ENCODE results near the gene ARHGAP8. TPM values are rescaled to one million over a fixed set of nuclear protein-coding genes. Genes with fewer than 3 reads are reported as not detected.

ARHGAP8 gene
- total RNA-seq, 2 experiments from 2014 or later, result 5.7 to 6.3 TPM

GRCh38 chr22:44816141-44816540 lies 63.8 kb downstream of the ARHGAP8 start:
- no peak for ATAC-seq (ENCODE audit: poor library complexity)
- H3K27ac Mint-ChIP-seq, result no peak overlapping the region
- ChIA-PET POLR2A (no interaction called here), CTCF (no interaction called here)
- peaks cover 2% of the 10 kb centered on the region for H3K27me3 Mint-ChIP-seq
- no peaks in the 10 kb centered on the region for H3K4me1 Mint-ChIP-seq (ENCODE audit: low read depth)
- no peak for TF ChIP-seq CTCF (IDR thresholded peaks at IDR 0.05)
- Histone ChIP-seq H3K9me3 (ENCODE audit: control insufficient read depth in 1 of 2, insufficient read depth in 1 of 2, low read length in 2 of 2) (no peaks in the 10 kb centered on the region), H3K27ac (ENCODE audit: low read depth in 1 of 2, low read length in 2 of 2) (no peak overlapping the region), H3K4me3 (ENCODE audit: low read length) (no peak overlapping the region), H3K4me1 (ENCODE audit: insufficient read depth, low read length) (peaks cover 5% of the 10 kb centered on the region), H3K27me3 (ENCODE audit: control insufficient read depth in 1 of 2, insufficient read depth in 2 of 2, low read length in 2 of 2) (no peaks in the 10 kb centered on the region), H3K36me3 (ENCODE audit: insufficient read depth, low read length) (no peaks in the 10 kb centered on the region)
- H3K36me3 Mint-ChIP-seq (ENCODE audit: low read depth), result no peaks in the 10 kb centered on the region
- no peaks in the 10 kb centered on the region for H3K9me3 Mint-ChIP-seq
- intact Hi-C loops (cut with DNase I, micrococcal nuclease), result no loop called here
- no peak overlapping the region for H3K4me3 Mint-ChIP-seq
- DNase-seq, result no peak

- Mint-ChIP-seq H3K4me3 (no peak overlapping the region), H3K4me1 (ENCODE audit: low read depth) (no peaks in the 10 kb centered on the region), H3K27ac (no peak overlapping the region), H3K27me3 (peaks cover 5% of the 10 kb centered on the region), H3K9me3 (no peaks in the 10 kb centered on the region), H3K36me3 (ENCODE audit: low read depth) (no peaks in the 10 kb centered on the region)
- Histone ChIP-seq H3K9me3 (ENCODE audit: control insufficient read depth in 1 of 2, insufficient read depth in 1 of 2, low read length in 2 of 2) (no peaks in the 10 kb centered on the region), H3K27me3 (ENCODE audit: control insufficient read depth in 1 of 2, insufficient read depth in 2 of 2, low read length in 2 of 2) (no peaks in the 10 kb centered on the region), H3K36me3 (ENCODE audit: insufficient read depth, low read length) (no peaks in the 10 kb centered on the region), H3K4me1 (ENCODE audit: insufficient read depth, low read length) (peaks cover 5% of the 10 kb centered on the region), H3K27ac (ENCODE audit: low read depth in 1 of 2, low read length in 2 of 2) (no peak overlapping the region), H3K4me3 (ENCODE audit: low read length) (no peak overlapping the region)
- ChIA-PET CTCF (no interaction called here), POLR2A (no interaction called here)
- no peak for TF ChIP-seq CTCF (IDR thresholded peaks at IDR 0.05)
- ATAC-seq (ENCODE audit: poor library complexity) (no peak), DNase-seq (no peak)
- intact Hi-C loops (cut with DNase I, micrococcal nuclease), result no loop called here
Measured at GRCh38 chr22:44818727-44819126, 66.4 kb downstream of the ARHGAP8 start.

- no peaks in the 10 kb centered on the region for H3K36me3 Mint-ChIP-seq (ENCODE audit: low read depth)
- Histone ChIP-seq H3K4me1 (ENCODE audit: insufficient read depth, low read length) (peaks cover 5% of the 10 kb centered on the region), H3K9me3 (ENCODE audit: control insufficient read depth in 1 of 2, insufficient read depth in 1 of 2, low read length in 2 of 2) (no peaks in the 10 kb centered on the region), H3K36me3 (ENCODE audit: insufficient read depth, low read length) (no peaks in the 10 kb centered on the region), H3K27ac (ENCODE audit: low read depth in 1 of 2, low read length in 2 of 2) (no peak overlapping the region), H3K4me3 (ENCODE audit: low read length) (no peak overlapping the region), H3K27me3 (ENCODE audit: control insufficient read depth in 1 of 2, insufficient read depth in 2 of 2, low read length in 2 of 2) (no peaks in the 10 kb centered on the region)
- no peak for ATAC-seq (ENCODE audit: poor library complexity)
- POLR2A ChIA-PET, result no interaction called here
- peaks cover 5% of the 10 kb centered on the region for H3K27me3 Mint-ChIP-seq
- no peaks in the 10 kb centered on the region for H3K4me1 Mint-ChIP-seq (ENCODE audit: low read depth)
- TF ChIP-seq CTCF (IDR thresholded peaks at IDR 0.05), result no peak
- CTCF ChIA-PET, result no interaction called here
- intact Hi-C loops (cut with DNase I, micrococcal nuclease), result loop anchor here in 1 of 2 experiments (5.0 to 10.0 kb wide), 2 partner anchors 275 to 387 kb away; no protein-coding TSS in a partner anchor
- DNase-seq, result no peak
- H3K9me3 Mint-ChIP-seq, result no peaks in the 10 kb centered on the region
- no peak overlapping the region for H3K4me3 Mint-ChIP-seq
- no peak overlapping the region for H3K27ac Mint-ChIP-seq
Measured at GRCh38 chr22:44819966-44820631, 67.7 kb downstream of the ARHGAP8 start.
